Heart left ventricle (tissue), 16 donors: ENCODE data around the gene CLDN1. TPM values are rescaled to one million over a fixed set of nuclear protein-coding genes. Genes with fewer than 3 reads are reported as not detected.
A peak's percentile ranks its signal among the peaks of the same experiment; 100 is the strongest.

ENCODE experiments used
- ATAC-seq, 4 donors: fragments of 200-7000 bp; cut with Tn5 transposase; one replicate each; pipeline ENCODE4 v1.9.1; 2020 to 2022; ENCODE audit warnings: moderate library complexity in 4 of 4, mild to moderate bottlenecking in 3 of 4, moderate number of reproducible peaks in 1 of 4
- DNase-seq, 5 donors: peaks; one replicate each; pipeline ENCODE4 v3.0.0-alpha.2; 2020
- H3K27ac ChIP-seq, 12 donors: fragments of 200-600 bp; sonication (generic) in 4 of 12; one replicate each; pipeline versions ENCODE4 v1.5.0 to v1.8.0; 2016 to 2022; ENCODE audit warnings: mild to moderate bottlenecking in 2 of 12
- H3K27me3 ChIP-seq, 9 donors: fragments of 200-600 bp; sonication (generic) in 2 of 9; one replicate each; pipeline versions ENCODE4 v1.5.1 to v1.8.0; 2016 to 2022; ENCODE audit warnings: mild to moderate bottlenecking in 3 of 9
- H3K36me3 ChIP-seq, 9 donors: fragments of 200-600 bp; sonication (generic) in 2 of 9; one replicate each; pipeline versions ENCODE4 v1.5.0 to v1.8.0; 2018 to 2022; ENCODE audit warnings: mild to moderate bottlenecking in 2 of 9
- H3K4me1 ChIP-seq, 12 donors: fragments of 200-600 bp; sonication (generic) in 4 of 12; one replicate each; pipeline versions ENCODE4 v1.5.0 to v1.8.0; 2016 to 2022; ENCODE audit warnings: mild to moderate bottlenecking in 3 of 12
- H3K4me3 ChIP-seq, 12 donors: fragments of 200-600 bp; sonication (generic) in 4 of 12; one replicate each; pipeline versions ENCODE4 v1.5.0 to v1.8.0; 2017 to 2022; ENCODE audit warnings: mild to moderate bottlenecking in 9 of 12, moderate library complexity in 4 of 12
- H3K9me3 ChIP-seq, 12 donors: fragments of 200-600 bp; sonication (generic) in 4 of 12; one replicate each; pipeline versions ENCODE4 v1.5.0 to v1.8.0; 2016 to 2022; ENCODE audit warnings: mild to moderate bottlenecking in 1 of 12
- CTCF ChIP-seq, 12 donors: fragments of 200-600 bp; sonication (generic) in 4 of 12; IDR thresholded peaks; one replicate each; pipeline versions ENCODE4 v1.5.0 to v1.8.0; 2018 to 2022; ENCODE audit warnings: antibody characterized with exemption in 12 of 12, mild to moderate bottlenecking in 5 of 12
- POLR2A ChIP-seq, 2 donors: fragments of 450-650 bp; IDR thresholded peaks; one replicate each; pipeline ENCODE4 v1.6.1; 2017; ENCODE audit warnings: antibody characterized with exemption in 2 of 2, mild to moderate bottlenecking in 2 of 2, moderate library complexity in 2 of 2
- WGBS, 4 donors: extraction: QIAGEN DNeasy Blood & Tissue Kit in 2 of 4; methylation state at CpG; one replicate each; pipeline versions ENCODE4 v1.1.5 to v1.1.7; 2013 to 2018; 5-methylcytosine and 5-hydroxymethylcytosine counted together
- intact Hi-C, 10 donors: fragments of 100-400 bp; cut with DNase I; formaldehyde crosslinking; loops; one replicate each; pipeline versions ENCODE4 v1.11.1 to v1.14.2; 2022
- polyA plus RNA-seq, 2 donors: library from polyadenylated mRNA; stranded (reverse); fragments of 200-250 nt; gene quantifications; one replicate each; pipeline ENCODE4 v1.2.3, GENCODE V29; 2013
- total RNA-seq, 9 donors: library from RNA; depleted of rRNA in 2 of 9; stranded (reverse); fragments of >200 nt in 2 of 9; fragmentation: NEBNext Ultra II Directional in 3 of 9; extraction: Animal tissue kit (Norgen Biotek cat#: 25700) in 3 of 9; gene quantifications; one replicate each; pipeline versions ENCODE4 v1.1.0 to v1.2.4, GENCODE V29; 2016 to 2023
- donor health status: ischemic (EF 13 %, LVEDD 7.1; RV severe dilation, severe dysfunction).
- donor health status: healthy with polysubstance abuse.
- donor health status: DM: no; HTN: yes; CAD: no.
- donor health status: DM: no; HTN: no; CAD: no.
- donor health status: ischemic (EF 25% LVEDD 6.9; RV normal size, moderate dysfunction).
- donor health status: ischemic (EF 25% LVEDD 5.7; RV mildly dilated, moderate dysfunction).
- donor health status: healthy.
- donor health status: DM: yes; HTN: yes; CAD: no.
- donor health status: ischemic (EF 35%, LVEDD 5.7; RV mildly dilated, moderate dysfunction).
- donor health status: nonischemic (EF 11% LVEDD 7.7; RV severe dilation, severe dysfunction).
- donor health status: DM: yes; HTN: yes; CAD: no.
- donor health status: PGD.
- donor health status: ischemic (EF 29% LVEDD 5.4; RV normal size, mild dysfunction).
- donor health status: nonischemic (EF 23%, LVEDD 6.1; RV moderate dilation, normal function).

CLDN1 gene
- total and polyA plus RNA-seq, 11 donors: 0.11 to 45.0 (median 0.26) TPM; not detected in 3

DNA sequence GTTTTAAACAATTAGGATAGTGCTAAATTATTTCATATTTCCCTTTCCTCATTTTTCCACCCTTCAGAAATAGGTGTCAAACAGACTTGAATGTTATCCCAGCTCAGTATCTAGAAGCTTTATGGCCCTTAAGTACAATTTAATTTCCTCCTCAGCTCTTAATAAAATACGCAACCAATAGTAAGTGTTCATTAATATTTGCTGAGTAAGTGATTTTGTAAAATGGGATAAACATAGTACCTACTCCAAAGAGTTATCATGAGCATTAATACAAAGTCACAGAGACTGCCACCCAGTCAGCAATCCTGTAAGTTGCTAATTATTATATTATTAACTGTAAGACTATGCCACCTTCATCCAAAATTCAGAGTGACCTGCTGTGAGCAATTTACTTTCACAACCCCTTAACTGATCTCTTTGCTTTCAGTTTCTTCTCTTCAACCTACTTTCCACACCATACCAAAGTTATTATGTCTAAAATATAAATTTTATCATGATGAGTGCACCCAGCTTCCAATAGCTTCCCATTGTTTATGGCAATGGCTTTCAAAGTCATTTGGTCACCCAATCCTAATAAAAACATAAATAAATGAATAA lies 30.7 kb upstream of the CLDN1 start:
- H3K4me3 ChIP-seq: no peak overlapping the region
- H3K27ac ChIP-seq: no peak overlapping the region
- H3K9me3 ChIP-seq: peaks cover 0 to 7% (median 0%) of the 10 kb centered on the region in 12 donors
- intact Hi-C loops: no loop called here
- ATAC-seq (no peak), DNase-seq (no peak)
- H3K4me1 ChIP-seq: no peaks in the 10 kb centered on the region
- TF ChIP-seq POLR2A (IDR thresholded peaks at IDR 0.05) (no peak), CTCF (IDR thresholded peaks at IDR 0.05) (no peak)
- H3K27me3 ChIP-seq: no peaks in the 10 kb centered on the region
- no peaks in the 10 kb centered on the region for H3K36me3 ChIP-seq
- 95 to 99% (median 95%) methylated on average over 1 of the region's 1 CpG for WGBS, 4 donors

- peaks cover 0 to 19% (median 12%) of the 10 kb centered on the region in 12 donors for H3K4me1 ChIP-seq
- H3K4me3 ChIP-seq: no peak overlapping the region
- no peak overlapping the region for H3K27ac ChIP-seq
- intact Hi-C loops: no loop called here
- H3K36me3 ChIP-seq: no peaks in the 10 kb centered on the region
- H3K27me3 ChIP-seq: no peaks in the 10 kb centered on the region
- TF ChIP-seq CTCF (IDR thresholded peaks at IDR 0.05) (no peak), POLR2A (IDR thresholded peaks at IDR 0.05) (no peak)
- no peak for ATAC-seq
- 79 to 91% (median 84%) methylated on average over 2 of the region's 2 CpGs for WGBS, 4 donors
- peaks cover 0 to 4% (median 0%) of the 10 kb centered on the region in 12 donors for H3K9me3 ChIP-seq
- DNase-seq: no peak
Observed at GRCh38 chr3:190346541-190346940, 24.3 kb upstream of the CLDN1 start.

DNA sequence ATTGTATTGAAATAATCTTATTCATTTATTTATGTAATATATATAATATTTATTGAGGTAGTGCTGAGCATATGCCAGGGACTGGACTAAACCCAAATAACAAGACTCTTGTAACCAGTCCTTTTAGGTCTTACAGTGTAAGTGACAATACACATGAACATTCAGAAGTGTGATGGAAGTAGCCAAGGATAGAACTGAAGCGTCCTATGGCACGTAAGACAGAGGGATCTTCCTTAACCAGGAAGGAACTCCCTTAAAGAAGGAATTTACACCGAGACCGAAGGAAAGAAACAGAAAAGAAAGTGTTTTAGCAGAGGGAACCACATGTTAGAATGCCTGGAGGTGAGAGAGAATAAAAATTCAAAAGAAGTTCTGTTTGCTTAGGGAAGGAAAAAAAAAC lies 23.6 kb upstream of the CLDN1 start:
- 35 to 55% (median 44%) methylated on average over 4 of the region's 4 CpGs for WGBS, 4 donors
- ATAC-seq: peak in 2 of 4 donors; percentile 42 to 55
- peak overlapping the region in 2 of 12 donors; percentile 23 to 63 for H3K27ac ChIP-seq

More for the DNA sequence above, 23.6 kb upstream of the CLDN1 start:
- no peak for TF ChIP-seq POLR2A (IDR thresholded peaks at IDR 0.05)
- no peak for TF ChIP-seq CTCF (IDR thresholded peaks at IDR 0.05)
- Histone ChIP-seq H3K4me3 (no peak overlapping the region), H3K9me3 (peaks cover 0 to 4% (median 0%) of the 10 kb centered on the region in 12 donors), H3K27me3 (no peaks in the 10 kb centered on the region), H3K4me1 (peaks cover 0 to 19% (median 12%) of the 10 kb centered on the region in 12 donors), H3K36me3 (no peaks in the 10 kb centered on the region)
- no peak for DNase-seq
- intact Hi-C loops: no loop called here
